Measurements from ENCODE around the gene NDUFAF4.
"Not testable (repeated sequence)": the region's sequence is repeated elsewhere in the genome, so short reads cannot be mapped to it uniquely, and the experiment has no call there.

NDUFAF4 gene

DNA sequence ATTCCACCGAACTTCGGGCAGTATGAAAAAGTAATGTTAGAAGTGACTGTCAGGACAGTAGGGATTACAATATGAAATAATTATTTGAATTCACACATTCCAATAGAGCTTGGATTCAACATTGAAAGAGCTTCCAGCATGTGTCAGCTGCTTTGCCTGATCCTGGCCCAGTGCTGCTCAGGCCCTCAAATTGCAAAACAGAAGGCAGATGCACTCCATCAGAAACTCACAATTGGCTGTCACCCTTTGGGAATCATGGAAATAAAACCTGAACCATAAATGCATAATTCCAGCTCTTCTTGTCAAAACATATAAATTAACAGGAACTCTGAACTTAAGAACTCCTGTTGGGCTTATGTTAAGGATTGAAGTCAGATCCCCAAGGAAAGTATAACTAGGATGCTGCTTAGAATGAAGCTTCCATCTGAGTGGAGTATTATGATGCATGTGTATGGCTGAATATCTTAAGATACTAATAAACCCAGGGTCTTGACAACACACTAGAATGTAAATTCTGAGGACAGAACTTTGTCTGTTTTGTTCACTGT lies 1.8 kb upstream of the NDUFAF4 start:
- no peak for DNase-seq (ENCODE audit: extremely low read depth in 1 of 2, low read depth in 1 of 2)

DNA sequence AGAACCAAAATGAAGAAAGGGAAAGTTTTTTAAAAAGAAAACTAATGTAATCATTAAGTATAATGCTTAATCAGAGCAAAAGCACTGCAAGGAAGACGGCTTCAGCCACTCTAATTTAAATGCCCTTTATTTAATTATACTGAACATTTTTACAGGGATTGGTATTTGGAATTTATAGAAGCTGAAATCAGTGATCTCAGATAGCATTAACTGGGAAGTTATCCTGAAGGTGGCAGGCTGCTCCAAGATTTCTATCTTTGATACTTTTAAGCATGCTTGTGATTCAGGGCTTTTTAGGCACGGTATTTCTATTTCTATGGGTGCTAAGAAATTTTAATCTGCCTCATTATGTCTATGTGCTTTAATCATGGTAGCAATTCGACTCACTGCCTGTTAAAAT lies 1.3 kb upstream of the NDUFAF4 start:
- no peak for DNase-seq (ENCODE audit: extremely low read depth in 1 of 2, low read depth in 1 of 2)

DNA sequence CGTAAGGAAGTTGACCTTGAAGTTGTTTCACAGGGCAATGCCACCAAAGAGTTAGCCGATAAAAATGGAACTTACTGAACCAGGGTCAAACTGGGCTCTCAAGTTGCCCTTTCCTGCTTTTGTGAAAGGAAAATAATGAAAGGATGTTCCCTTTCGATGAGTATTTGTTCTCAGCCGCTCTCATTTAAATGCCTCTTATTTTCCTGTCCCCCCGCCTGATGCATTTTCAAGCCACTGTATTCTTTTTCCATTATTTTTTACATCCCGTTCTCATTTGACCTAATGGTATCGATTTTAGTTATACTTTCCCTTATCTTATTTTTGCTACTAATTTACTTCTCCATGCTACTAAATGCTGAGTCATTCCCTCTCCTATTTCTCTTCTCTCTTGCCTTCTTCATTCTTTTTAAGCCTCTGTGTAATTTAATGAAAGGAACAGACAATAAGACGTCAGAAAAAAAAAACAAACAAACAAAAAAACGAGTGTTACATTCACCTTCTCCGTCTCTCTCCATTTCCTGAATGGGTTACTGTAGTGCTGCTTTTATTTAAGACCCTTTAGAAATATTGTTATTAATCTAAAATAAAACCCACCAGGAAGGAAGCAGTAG lies 655 bp upstream of the NDUFAF4 start:
- DNase-seq (ENCODE audit: extremely low read depth in 1 of 2, low read depth in 1 of 2), result no peak

DNA sequence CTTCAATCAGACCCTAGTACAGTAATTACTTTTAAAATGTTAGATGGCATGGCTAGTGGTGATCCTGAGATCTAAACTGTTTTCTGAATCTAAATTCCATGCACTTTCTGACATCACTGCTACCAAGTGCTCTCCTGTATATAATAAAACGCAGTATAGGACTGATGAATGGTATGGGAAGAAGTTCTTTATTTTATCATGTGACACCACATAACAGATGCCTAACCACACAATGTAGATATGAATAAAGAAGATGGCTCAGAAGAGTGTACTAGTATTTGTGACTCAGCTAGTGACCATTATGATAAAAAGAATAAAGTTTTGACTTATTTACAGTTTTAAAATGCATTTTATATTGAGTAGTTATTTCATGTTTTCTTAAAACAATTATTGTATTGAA lies 8.5 kb downstream of the NDUFAF4 start:
- no peak for DNase-seq (ENCODE audit: extremely low read depth in 1 of 2, low read depth in 1 of 2)

DNA sequence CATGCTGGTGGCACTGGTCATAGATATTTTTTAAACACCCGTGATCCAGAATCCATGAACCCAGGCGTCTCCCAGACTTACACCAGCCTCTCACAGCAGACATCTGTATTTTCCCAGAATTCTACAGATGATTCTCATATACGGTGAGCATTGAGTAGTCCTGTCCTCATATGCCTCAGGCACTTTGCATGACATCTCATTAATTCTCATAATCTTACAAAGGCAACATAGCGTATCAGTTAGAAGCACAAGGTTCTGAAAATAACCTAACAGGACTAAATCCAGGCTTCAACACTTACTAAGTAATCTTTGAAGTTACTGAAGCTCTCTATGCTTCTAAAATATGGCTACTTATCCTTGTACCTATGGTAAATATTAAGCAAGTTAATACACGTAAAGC lies 8.9 kb downstream of the NDUFAF4 start:
- DNase-seq (ENCODE audit: extremely low read depth in 1 of 2, low read depth in 1 of 2), result no peak

DNA sequence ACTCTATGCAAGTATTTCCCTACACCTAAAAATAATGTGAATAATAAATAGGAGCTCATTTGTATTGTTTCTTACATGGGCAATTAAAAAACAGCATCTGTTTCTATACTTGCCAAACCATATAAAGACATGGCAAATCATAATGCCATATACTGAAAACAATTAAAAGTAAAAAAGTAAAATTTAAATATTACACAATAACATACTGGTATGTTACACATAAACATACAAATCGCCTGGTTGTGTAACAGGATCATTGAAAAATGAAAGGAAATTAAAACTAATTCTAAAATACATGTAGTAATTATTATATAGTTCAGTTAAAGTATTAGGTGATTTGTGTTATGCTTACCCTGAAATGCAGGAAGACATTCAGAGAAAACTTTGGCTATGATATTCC lies 11.2 kb downstream of the NDUFAF4 start:
- DNase-seq (ENCODE audit: extremely low read depth in 1 of 2, low read depth in 1 of 2), result no peak

DNA sequence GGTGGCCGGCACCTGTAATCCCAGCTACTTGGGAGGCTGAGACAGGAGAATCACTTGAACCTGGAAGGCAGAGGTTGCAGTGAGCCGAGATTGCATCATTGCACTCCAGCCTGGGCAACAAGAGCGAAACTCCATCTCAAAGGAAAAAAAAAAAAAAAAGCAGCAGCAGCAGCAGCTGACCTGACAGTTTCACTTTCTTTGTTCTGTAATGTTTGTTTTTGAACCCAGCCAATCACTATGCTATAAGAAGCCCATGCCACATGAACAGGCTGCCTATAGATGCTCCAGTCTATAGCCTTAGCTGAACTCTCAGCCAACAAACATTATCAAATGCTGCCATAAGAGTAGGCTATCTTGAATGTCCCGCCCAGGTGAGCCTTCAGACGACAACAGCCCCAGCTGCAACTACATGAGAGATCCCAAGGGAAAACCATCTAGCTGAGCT lies 12.5 kb downstream of the NDUFAF4 start:
- not testable (repeated sequence) for DNase-seq (ENCODE audit: extremely low read depth in 1 of 2, low read depth in 1 of 2)

DNA sequence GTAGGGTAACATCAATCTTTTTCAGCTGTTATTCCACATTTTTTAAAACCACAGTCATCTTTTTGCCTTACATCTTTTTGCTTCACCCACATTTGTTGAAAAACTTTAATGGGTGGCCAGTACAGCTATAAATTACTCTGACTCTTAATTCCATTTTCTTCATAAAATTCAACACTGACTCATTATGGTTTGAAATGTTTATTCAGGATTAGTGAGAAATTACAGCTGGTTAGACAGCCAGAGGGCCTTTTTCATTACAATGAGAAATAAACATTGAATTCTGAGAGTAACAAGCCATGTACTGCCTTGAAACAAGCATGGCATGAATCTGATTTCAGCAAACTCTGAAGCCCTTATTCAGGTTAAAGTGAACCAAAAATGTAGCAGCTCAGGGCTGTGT lies 19.5 kb downstream of the NDUFAF4 start:
- DNase-seq (ENCODE audit: extremely low read depth in 1 of 2, low read depth in 1 of 2), result no peak

DNA sequence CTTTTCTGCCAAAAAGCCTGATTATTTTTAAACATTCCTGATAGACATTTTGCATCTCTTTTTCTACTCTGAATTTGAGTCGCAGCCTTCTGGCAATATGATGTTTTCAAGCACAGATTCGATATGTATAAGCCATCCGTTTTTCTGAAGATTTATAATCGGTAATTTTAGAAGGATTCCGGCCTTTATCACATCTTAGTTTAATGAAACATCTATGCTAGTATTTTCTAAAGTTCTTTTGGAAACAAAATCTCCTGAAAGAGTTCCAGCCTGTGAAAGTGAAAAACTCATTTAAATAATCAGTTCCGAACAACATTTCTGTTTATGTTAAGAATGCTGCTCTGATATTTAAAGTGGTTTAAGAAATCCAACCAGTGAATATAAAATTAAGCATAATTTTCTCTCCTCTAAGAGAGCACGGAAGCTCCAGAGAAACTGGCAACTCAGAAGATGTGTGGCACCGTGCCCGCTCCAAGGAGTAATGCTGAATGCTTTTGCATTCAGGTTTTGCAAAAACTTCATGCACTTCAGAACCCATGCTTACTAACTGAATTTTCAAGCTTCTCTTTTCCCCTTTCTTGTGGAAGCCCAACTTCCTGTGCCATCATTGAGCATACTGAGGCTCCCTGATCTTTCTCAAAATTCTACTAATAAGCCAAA lies 20.7 kb downstream of the NDUFAF4 start:
- no peak for DNase-seq (ENCODE audit: extremely low read depth in 1 of 2, low read depth in 1 of 2)

DNA sequence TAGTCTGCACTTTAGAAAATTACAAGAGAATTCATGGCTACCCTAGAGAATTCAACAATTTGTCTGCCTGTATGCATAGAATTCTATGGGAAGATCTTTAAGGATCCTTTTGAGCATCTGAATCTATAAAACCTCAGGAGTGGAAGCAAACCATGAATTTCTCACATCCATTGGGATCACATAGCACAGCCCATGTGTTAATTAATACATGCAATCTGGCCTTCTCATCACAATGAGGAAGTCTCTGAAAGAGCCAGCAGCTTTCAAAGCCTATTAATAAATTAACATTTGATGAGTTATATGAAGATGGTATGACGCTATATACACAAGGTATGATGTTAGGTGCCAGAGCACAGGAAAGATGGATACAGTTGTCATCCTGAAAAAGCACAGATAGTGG lies 24.7 kb downstream of the NDUFAF4 start:
- no peak for DNase-seq (ENCODE audit: extremely low read depth in 1 of 2, low read depth in 1 of 2)

DNA sequence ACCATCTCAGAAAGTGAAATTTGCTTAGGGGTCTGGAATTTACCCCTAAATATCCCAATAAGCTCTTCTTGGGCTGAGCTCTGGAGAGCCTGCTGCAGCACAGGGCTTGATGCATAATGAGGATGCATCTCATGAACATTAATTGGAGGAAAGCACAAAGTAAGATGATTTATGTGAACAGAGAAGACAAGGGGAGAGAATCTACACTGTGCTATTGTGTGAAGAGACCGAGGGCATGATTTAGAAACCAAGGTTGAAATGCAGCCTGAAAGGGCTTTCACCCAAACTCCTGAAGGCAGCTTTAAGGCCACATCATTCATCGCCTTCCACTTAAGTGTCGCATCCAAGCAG lies 32.7 kb downstream of the NDUFAF4 start:
- no peak for DNase-seq (ENCODE audit: extremely low read depth in 1 of 2, low read depth in 1 of 2)

DNA sequence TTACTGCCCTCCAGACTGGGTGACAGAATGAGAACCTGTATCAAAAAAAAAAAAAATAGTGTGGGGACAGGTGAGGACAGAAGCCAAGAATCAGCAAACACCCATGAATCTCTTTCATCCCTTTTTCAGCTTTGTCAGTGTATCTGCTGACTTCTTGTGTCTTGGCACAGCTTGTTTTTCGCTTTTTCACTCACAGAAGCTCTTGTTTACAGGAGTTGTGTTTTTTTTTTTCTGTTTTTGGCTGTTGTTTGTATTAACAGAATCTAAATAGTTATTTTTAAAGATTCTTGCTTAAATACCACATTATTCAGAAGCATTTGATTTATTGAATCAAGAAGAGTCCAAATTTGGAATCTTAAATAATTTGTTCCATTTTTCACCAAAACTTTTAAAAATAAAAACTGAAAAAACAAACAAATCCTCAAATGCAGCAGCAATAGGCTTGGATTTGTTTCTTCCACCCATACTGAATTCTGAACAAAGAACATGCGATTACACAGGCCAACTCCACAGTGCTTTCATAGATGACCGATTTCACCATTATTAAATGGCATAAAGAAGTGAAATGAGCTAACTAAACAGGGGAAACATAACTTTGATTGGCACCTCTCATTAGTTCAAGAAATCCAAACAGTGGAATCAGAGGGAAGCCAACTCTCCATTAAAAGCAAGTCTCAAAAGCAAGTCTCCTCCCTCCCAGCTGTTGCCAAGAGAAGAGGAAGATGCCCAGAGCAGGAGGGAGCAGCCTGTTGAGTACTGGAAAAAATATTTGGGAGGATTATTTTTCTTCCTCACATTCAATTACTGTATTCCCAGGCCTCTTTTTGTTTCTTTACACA lies 33.3 kb downstream of the NDUFAF4 start:
- DNase-seq (ENCODE audit: extremely low read depth in 1 of 2, low read depth in 1 of 2), result no peak

DNA sequence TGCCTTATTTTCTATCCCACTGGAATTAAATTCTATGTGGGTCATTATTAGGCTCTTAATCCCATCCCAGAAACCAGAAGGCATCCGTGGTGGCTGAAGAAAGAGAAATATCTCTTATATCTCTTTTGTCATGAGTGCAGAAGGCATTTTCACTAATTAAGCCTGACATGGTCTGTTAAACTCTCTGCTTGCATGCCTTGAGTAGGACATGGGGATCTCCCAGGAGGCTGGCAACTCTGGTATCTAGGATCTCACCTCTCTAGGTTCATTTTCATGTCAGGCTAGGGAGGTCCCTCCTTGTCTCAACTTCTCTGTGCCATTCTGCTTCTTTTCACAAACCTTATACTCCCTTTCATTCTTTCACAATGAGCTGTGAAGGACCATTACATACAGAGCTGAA lies 35.1 kb downstream of the NDUFAF4 start:
- no peak for DNase-seq (ENCODE audit: extremely low read depth in 1 of 2, low read depth in 1 of 2)

DNA sequence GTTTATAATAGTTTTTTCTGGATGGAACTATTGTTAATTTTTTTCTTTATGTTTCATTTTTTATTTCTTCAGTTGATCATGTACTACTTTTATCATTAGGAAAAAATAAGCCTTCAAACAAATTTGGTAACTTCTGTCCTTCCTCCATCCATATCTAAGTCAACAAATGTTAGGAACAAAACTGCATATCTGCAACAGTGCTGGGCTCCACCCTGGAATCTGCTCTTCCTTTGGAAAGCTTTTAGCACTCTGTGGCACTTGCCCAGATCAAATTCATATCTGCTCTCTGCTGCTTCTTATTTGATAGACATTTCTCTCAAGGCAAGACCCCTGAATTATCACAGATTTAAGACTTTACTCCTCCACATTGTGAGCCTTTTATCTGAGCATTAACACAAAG lies 36.1 kb downstream of the NDUFAF4 start:
- DNase-seq (ENCODE audit: extremely low read depth in 1 of 2, low read depth in 1 of 2), result no peak

DNA sequence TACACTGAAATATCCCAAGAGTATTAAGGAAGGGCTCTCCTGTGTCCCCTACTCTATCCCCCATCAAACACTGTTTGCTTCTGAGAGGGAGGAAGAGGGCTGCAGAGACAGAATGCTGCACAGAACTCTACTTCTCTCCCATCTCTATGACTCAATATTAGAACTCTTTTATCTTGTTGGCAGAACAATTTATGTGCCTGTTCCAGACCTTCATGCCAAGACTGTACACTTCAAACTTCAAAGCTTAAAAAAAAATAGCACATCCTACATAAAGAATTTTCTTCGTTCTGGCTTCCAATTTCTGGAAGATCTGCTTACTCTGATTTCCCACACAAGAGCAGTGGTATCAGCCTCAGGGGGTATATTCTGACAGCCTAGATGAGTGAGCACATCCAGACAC lies 40.8 kb downstream of the NDUFAF4 start:
- DNase-seq (ENCODE audit: extremely low read depth in 1 of 2, low read depth in 1 of 2), result no peak

DNA sequence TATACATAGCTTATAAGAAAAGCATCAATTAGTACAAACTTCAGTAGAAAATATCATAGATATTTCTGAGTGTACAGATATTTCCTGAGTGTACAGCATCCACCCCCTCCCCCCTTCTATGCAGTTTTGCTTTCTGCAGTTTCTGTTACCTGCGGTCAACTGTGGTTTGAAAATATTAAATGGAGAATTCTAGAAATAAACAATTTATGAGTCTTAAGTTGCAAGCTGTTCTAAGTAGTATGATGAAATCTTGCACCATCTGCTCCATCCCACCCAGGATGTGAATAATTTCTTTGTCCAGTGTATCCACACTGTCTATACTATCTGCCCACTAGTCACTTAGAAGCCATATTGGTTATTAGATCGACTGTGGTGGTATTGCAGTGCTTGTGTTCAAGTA lies 44.6 kb downstream of the NDUFAF4 start:
- DNase-seq (ENCODE audit: extremely low read depth in 1 of 2, low read depth in 1 of 2), result no peak

DNA sequence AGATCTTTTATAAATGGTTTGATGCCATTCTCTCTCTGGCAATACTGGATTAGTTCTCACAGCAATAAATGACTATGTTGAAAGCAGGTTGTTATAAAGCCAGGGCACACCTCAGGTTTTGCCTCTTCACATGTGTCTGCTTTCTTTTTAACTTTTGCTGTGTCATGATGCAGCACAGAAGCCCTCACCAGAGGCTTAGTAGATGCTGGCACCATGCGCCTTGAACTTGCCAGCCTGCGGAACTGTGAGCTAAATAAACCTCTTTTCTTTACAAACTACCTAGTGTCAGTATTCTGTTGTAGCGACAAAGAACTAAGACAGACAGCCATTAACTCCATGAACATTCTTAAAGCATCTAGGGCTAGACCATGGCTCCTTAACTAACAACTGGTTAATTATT lies 45.1 kb downstream of the NDUFAF4 start:
- DNase-seq (ENCODE audit: extremely low read depth in 1 of 2, low read depth in 1 of 2), result no peak

DNA sequence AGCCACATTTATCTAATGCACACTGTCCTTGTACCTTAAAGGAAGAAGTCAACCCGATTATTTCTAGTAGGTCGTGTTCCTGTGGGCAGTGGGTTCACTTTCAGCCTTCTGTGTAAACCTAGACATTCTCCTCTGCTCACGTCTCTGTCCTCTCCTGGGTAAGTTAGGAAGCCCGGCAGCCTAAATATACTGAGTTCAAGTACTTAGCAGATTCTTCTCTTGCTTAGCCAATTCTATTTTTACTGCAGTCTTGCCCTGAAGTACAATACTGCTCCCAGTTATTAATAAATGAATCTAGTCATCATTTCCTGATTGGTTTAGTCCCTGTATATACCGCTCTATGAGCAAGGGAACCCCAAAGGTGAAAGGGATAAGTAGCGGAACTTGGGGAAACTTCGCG lies 45.8 kb downstream of the NDUFAF4 start:
- no peak for DNase-seq (ENCODE audit: extremely low read depth in 1 of 2, low read depth in 1 of 2)

DNA sequence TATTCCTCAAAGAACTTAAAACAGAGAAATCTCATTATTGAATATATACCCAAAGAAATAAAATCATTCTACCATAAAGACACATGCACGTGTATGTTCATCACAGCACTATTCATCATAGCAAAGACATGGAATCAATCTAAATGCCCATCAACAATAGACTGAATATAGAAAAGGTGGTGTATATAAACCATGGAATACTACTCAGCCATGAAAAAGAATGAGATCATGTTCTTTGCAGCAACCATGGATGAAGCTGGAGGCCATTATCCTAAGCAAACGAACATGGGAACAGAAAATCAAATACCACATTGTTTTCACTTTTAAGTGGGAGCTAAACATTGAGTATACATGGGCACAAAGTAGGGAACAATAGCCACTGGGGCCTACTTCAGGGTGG lies 48.1 kb downstream of the NDUFAF4 start:
- DNase-seq (ENCODE audit: extremely low read depth in 1 of 2, low read depth in 1 of 2), result no peak

DNA sequence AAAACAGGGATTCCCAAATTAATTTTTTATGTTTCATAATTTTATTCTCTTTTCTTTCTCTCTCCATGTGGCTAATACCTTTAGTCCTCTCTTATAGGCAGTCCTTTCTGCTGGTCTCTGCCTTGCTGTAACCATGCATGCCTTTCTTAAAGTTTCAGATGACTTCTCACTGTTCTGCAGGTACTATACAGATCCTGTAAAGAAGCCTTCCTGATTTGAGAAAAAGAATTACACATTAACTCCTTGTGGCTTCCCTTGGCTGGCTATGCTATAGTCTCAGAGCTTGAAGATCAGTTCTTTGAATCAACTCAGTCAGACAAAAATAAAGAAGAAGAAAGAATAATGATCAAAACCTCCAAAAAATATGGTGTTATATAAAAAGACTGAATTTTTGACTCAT lies 53.2 kb downstream of the NDUFAF4 start:
- DNase-seq (ENCODE audit: extremely low read depth in 1 of 2, low read depth in 1 of 2), result no peak

DNA sequence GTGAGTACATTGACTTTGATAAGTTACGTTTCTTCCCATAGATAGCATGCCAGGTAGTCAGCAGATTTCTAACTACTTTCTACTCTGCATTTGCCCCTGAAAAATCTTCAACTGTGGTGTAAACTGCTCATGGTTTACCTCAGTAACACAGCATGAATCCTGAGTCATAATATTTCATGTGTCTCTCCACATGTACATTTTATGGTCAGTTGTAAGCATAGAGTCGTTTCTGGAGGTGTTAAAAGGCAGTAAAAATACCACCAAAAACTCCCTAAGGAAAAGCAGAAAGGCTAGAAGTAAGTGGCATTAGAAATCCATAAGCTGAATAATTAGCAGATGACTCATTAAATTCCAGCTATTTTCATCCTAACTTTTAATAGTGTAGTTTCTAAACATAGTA lies 56.3 kb downstream of the NDUFAF4 start:
- no peak for DNase-seq (ENCODE audit: extremely low read depth in 1 of 2, low read depth in 1 of 2)

All from activated CD8-positive, alpha-beta memory T cell treated with anti-CD3 and anti-CD28 coated beads for 1 hour (primary cell).